Measurements from ENCODE around the gene BMPR1A. TPM values are rescaled to one million over a fixed set of nuclear protein-coding genes. Genes with fewer than 3 reads are reported as not detected.

The BMPR1A gene
- total RNA-seq, 1 donor = 3.3 TPM

DNA sequence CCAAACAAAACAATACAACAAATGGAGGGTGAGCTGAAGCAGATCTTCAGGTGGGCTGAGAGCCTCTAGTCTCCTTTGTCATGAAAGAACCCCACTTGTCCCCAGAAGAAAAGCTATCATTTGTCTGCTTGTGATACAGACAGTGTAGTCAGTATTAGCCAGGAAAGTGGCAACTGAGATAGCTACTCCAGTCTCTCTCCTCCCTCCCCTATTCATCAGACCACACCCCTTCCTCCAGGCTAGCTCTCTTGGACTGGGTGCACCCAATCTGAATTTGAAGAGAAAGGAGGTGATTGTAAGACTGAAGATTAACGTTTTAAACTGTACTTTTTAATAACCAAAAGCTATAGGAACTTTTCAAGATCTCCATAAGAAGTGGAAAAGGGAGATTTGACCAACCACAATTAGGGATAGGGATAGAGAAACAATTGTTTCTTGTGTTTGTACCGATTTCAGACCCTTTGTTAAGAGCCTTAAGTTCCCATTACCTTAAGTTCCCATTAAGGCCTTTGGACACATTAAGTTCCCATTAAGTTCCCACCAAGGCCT is 14.1 kb downstream of the BMPR1A start:
- no peaks in the 10 kb centered on the region for H3K9me3 ChIP-seq (ENCODE audit: low read depth, low read length)
- H3K27me3 ChIP-seq (ENCODE audit: insufficient read depth, low read length) = peaks cover 3% of the 10 kb centered on the region
- H3K4me3 ChIP-seq (ENCODE audit: low read length) = no peak overlapping the region
- H3K4me1 ChIP-seq (ENCODE audit: insufficient read depth, low read length) = no peaks in the 10 kb centered on the region

DNA sequence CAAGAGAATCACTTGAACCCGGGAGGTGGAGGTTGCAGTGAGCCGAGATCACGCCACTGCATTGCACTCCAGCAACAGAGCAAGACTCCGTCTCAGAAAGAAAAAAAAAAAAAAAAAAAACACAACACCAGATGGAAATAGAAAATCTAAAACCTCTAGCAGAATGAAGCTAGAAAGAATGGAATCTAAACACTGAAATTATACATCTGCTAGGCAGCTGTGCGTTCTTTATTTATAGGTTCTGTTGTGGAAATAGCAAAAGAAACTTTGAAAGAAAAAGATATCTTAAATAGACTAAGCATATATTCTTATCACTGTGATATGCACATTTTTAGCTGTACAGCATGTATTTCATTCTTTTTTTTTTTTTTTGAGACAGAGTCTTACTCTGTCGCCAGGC is 17.1 kb downstream of the BMPR1A start:
- H3K9me3 ChIP-seq (ENCODE audit: low read depth, low read length) = no peaks in the 10 kb centered on the region
- H3K4me1 ChIP-seq (ENCODE audit: insufficient read depth, low read length) = no peaks in the 10 kb centered on the region
- H3K4me3 ChIP-seq (ENCODE audit: low read length) = no peak overlapping the region
- no peaks in the 10 kb centered on the region for H3K27me3 ChIP-seq (ENCODE audit: insufficient read depth, low read length)

DNA sequence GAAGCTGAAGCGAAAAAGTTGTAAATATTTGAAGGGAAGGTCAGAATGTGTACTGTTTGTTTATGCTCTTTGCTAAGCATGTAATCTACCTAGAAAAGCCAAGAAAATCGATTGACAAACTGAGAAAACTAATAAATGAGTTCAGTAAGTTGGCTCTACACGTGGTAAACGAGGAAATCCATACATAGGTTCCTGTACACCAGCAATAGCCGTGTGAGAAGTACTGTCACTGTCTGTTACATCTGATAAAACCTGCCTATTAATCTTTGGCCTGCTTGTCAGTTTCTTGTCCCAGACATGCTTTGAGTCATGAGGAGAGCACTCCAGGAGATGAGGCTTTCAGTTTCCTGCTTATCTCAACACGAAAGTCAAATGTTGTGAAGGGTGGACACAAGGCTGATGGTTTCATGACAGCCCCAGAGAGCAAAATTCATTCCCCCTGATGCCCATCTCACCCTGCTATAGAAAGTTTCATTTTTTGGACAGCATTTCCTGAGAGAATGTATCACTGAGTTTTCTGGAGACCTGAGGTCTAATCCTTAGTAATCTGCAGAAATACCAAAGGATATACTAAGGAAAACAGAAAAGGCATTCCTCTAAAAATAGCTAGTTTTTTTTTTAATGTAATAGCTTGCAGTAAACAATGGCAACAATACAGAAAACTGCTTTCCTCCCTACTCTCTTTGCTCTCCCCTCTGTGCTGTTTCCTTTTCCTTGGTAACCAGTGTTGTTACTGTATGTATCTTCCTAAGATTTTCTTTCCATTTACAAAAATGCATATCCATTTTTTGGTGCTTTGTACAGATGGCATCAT is 18.8 kb downstream of the BMPR1A start:
- no peak overlapping the region for H3K4me3 ChIP-seq (ENCODE audit: low read length)
- H3K4me1 ChIP-seq (ENCODE audit: insufficient read depth, low read length) = no peaks in the 10 kb centered on the region
- no peaks in the 10 kb centered on the region for H3K27me3 ChIP-seq (ENCODE audit: insufficient read depth, low read length)
- H3K9me3 ChIP-seq (ENCODE audit: low read depth, low read length) = no peaks in the 10 kb centered on the region

DNA sequence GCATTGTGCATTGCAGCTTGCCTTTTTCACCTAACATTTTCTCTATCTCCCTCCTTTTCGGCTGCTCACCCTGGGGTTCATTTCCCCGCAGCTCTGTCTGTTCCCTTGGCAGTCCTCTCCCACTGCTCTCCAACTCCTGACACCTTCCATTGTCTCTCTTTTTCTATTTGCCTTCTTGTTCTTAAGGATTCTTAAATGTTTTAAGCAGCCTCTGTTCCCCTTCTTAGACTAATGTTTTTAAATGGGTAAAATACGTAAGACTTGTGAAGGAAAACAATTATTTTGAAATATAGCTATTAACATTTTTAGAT is 19.4 kb downstream of the BMPR1A start:
- Histone ChIP-seq H3K9me3 (ENCODE audit: low read depth, low read length) (no peaks in the 10 kb centered on the region), H3K27me3 (ENCODE audit: insufficient read depth, low read length) (no peaks in the 10 kb centered on the region), H3K4me1 (ENCODE audit: insufficient read depth, low read length) (no peaks in the 10 kb centered on the region), H3K4me3 (ENCODE audit: low read length) (no peak overlapping the region)

DNA sequence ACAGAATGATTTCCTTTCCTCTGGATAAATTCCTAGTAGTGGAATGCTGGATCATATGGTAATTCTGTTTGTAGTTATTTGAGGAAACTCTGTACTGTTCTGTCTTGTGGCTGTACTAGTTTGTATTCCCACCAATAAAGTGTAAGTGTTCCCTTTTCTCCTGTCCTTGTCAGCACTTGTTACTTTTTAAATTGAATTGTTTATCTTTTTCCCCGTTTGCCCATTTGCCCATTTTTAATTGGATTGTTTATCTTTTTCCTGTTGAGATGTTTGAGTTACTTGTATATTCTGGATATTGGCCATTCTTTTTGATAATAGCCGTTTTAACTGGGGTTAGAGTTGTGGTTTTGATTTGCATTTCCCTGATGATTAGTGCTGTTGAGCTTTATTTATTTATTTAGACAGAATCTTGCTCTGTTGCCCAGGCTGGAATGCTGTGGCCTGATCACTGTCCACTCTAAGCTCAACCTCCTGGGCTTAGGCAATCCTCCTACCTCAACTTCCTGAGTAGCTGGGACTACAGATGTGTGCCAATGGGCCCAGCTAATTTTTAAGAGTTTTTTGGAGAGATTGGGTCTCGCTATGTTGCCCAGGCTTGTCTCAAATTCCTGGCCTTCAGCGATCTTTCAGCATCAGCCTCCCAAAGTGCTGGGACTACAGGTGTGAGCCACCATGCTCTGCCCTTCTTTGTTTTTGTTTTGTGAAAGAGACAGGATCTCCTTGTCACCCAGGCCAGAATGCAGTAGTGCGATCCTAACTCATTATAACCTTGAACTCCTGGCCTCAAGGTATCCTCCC is 23.0 kb downstream of the BMPR1A start:
- Histone ChIP-seq H3K9me3 (ENCODE audit: low read depth, low read length) (no peaks in the 10 kb centered on the region), H3K4me3 (ENCODE audit: low read length) (no peak overlapping the region), H3K27me3 (ENCODE audit: insufficient read depth, low read length) (no peaks in the 10 kb centered on the region), H3K4me1 (ENCODE audit: insufficient read depth, low read length) (no peaks in the 10 kb centered on the region)

DNA sequence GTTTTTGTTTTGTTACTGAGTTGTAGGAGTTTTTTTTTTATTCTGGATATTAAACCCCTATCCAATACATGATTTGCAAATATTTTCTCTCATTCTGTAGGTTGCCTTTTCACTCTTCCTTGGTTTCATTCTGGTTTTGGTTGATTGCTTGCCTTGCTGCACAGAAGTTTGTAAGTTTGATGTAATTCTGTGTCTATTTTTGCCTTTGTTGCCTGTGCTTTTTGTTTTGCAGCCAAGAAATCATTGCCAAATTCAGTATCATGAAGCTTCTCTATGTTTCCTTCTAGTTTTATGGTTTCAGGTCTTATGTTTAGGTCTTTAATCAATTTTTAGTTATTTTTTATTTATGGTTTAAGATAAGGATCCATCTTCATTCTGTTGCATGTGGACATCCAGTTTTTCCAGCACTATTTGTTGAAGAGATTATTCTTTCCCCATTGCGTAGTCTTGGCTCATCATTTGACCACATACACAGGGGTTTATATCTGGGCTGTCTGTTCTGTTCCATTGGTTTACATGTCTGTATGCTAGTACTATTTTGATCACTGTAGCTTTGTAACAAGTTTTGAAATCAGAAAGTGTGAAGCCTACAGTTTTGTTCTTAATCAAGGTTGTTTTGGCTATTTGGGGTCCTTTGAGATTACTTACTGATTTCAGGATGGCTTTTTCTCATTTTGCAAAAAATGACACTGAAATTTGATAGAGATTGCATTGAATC is 26.4 kb downstream of the BMPR1A start:
- Histone ChIP-seq H3K27me3 (ENCODE audit: insufficient read depth, low read length) (no peaks in the 10 kb centered on the region), H3K4me3 (ENCODE audit: low read length) (no peak overlapping the region), H3K4me1 (ENCODE audit: insufficient read depth, low read length) (no peaks in the 10 kb centered on the region), H3K9me3 (ENCODE audit: low read depth, low read length) (no peaks in the 10 kb centered on the region)

DNA sequence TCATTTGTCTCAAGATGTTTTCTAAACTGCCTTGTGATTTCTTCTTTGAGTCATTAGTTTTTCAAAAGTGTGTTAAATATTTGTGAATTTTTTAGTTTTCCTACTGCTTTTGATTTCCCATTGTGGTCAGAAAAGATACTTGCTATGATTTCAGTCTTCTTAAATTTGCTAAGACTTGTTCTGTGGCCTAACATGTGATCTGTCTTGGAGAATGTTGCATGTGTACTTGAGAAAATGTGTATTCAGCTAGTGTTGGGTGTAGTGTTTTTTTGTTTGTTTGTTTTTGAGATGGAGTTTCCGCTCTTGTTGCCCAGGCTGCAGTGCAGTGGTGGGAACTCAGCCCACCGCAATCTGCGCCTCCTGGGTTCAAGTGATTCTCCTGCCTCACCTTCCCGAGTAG is 28.6 kb downstream of the BMPR1A start:
- Histone ChIP-seq H3K4me3 (ENCODE audit: low read length) (no peak overlapping the region), H3K9me3 (ENCODE audit: low read depth, low read length) (no peaks in the 10 kb centered on the region)

DNA sequence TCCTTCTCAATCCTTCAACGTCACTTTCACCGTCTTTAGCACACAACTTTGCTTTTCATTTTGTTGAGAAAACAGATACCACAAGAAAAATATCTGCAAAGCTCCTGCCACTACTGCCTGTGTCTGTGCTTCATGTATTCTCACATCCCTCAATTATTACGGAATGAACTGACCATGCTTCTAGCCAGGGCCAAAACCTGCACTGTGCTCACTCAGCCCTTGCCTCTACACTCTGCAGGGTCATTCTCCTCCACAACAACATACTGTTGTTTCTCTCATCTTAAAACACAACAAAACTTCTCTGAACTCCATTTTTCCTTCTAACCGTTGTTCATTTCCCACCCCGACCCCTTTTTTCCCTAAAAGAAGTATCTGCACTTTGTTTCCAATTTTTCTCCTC is 29.5 kb downstream of the BMPR1A start:
- no peak overlapping the region for H3K4me3 ChIP-seq (ENCODE audit: low read length)
- H3K27me3 ChIP-seq (ENCODE audit: insufficient read depth, low read length) = no peaks in the 10 kb centered on the region
- H3K9me3 ChIP-seq (ENCODE audit: low read depth, low read length) = no peaks in the 10 kb centered on the region
- H3K4me1 ChIP-seq (ENCODE audit: insufficient read depth, low read length) = no peaks in the 10 kb centered on the region

More for the DNA sequence above, 28.6 kb downstream of the BMPR1A start:
- no peaks in the 10 kb centered on the region for H3K4me1 ChIP-seq (ENCODE audit: insufficient read depth, low read length)
- H3K27me3 ChIP-seq (ENCODE audit: insufficient read depth, low read length) = no peaks in the 10 kb centered on the region

DNA sequence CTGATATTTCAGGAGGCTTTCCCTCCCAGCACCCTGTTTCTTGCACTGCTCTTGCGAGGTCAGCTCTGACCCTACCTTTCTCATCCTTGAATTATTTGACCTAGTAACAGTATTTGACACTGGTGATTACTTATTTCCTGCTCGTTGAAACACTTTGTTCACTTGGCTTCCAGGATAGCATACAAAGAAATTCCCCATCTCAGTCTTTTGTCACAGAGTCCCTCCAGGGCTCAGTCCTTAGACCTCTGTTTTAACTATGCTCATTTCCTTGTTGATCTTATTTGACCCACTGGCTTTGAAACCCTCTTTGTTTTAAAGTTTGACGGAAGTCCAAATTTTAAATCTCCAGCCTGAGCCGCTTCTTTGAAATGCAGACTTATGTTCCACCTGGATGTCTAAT is 29.9 kb downstream of the BMPR1A start:
- Histone ChIP-seq H3K27me3 (ENCODE audit: insufficient read depth, low read length) (no peaks in the 10 kb centered on the region), H3K9me3 (ENCODE audit: low read depth, low read length) (no peaks in the 10 kb centered on the region), H3K4me3 (ENCODE audit: low read length) (no peak overlapping the region), H3K4me1 (ENCODE audit: insufficient read depth, low read length) (no peaks in the 10 kb centered on the region)

DNA sequence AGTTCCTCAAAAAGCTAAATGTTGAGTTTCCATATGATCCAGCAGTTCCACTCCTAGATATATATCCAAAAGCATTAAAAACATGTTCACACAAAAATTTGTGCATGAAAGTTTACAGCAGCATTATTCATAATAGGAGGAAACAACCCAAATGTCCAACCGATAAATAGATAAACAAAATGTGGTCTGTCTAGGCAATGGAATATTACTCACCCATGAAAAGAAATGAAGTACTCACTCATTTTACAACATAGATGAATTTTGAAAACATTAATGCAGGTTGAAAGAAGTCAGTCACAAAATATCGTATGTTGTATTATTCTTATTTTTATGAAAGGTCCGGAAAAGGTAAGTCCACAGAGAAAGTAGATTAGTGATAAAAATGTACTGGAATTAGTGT is 34.0 kb downstream of the BMPR1A start:
- H3K4me1 ChIP-seq (ENCODE audit: insufficient read depth, low read length) = no peaks in the 10 kb centered on the region
- H3K27me3 ChIP-seq (ENCODE audit: insufficient read depth, low read length) = no peaks in the 10 kb centered on the region
- H3K9me3 ChIP-seq (ENCODE audit: low read depth, low read length) = no peaks in the 10 kb centered on the region
- H3K4me3 ChIP-seq (ENCODE audit: low read length) = no peak overlapping the region

DNA sequence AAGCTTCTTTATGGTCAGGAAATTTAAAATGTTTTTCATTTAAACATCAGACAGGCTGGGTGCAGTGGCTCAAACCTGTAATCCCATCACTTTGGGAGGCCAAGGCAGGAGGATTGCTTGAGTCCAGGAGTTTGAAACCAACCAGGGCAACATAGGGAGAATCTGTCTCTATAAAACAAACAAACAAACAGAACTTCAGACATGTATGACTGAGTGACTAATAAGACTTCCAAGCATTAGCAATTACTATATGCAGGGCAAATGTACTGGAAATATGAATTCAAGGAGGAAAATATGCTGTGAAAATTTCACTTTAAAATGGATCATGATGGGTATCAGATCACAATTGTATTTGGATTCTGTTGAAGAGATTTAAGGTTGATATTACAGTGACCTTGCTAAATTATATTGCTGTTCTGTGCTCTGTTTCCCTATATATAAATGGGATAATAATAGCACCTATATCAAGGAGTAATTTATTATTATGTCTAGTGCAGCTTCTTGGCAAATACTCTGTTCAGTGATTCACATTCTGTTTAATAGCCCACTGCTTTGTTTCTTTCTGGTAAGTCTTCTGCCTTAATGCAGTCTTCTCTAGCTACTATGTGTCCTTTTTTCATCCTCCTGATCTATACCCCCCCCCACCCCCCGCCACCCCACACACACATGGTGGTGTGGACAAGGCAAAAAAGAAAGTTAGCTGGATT is 36.2 kb downstream of the BMPR1A start:
- H3K27me3 ChIP-seq (ENCODE audit: insufficient read depth, low read length) = no peaks in the 10 kb centered on the region
- no peak overlapping the region for H3K4me3 ChIP-seq (ENCODE audit: low read length)
- no peaks in the 10 kb centered on the region for H3K9me3 ChIP-seq (ENCODE audit: low read depth, low read length)
- no peaks in the 10 kb centered on the region for H3K4me1 ChIP-seq (ENCODE audit: insufficient read depth, low read length)

DNA sequence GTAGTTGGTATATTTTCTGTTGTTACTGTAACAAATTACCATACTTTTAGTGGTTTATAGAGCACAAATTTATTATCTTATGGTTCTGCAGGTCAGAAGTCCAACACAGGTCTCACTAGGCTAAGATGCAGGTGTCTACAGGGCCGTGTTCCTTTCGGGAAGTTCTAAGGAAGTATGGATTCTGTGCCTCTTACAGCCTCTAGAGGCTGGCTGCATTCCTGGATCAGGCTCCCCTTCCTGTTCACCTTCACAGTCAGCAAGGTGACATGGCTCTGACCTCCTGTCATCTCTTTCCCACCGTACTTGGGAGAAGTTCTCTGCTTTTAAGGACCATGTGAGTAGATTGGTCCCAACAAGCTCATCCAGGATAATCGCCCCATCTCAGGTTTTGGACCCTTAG is 37.3 kb downstream of the BMPR1A start:
- Histone ChIP-seq H3K27me3 (ENCODE audit: insufficient read depth, low read length) (no peaks in the 10 kb centered on the region), H3K4me1 (ENCODE audit: insufficient read depth, low read length) (no peaks in the 10 kb centered on the region), H3K9me3 (ENCODE audit: low read depth, low read length) (no peaks in the 10 kb centered on the region), H3K4me3 (ENCODE audit: low read length) (no peak overlapping the region)

DNA sequence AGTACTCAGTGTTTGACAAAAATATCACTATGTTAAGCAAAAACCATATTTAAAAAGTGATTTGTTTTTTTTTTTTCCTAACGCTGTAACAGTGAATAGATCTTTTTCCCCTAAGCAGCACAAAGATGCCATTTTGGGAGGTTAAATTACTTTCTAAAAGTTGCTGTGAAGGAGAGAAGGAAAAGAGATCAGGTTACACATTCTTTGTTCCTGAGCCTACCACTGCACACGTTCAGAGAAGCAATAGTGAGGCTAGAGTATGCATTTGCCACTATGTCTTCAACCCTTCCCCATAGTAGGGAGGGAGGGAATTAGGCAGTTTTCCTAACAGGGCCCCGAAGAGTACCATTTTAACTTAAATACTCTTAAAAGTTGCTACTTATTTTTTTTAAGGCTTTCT is 38.9 kb downstream of the BMPR1A start:
- H3K4me1 ChIP-seq (ENCODE audit: insufficient read depth, low read length) = no peaks in the 10 kb centered on the region
- H3K9me3 ChIP-seq (ENCODE audit: low read depth, low read length) = no peaks in the 10 kb centered on the region
- no peak overlapping the region for H3K4me3 ChIP-seq (ENCODE audit: low read length)
- no peaks in the 10 kb centered on the region for H3K27me3 ChIP-seq (ENCODE audit: insufficient read depth, low read length)

DNA sequence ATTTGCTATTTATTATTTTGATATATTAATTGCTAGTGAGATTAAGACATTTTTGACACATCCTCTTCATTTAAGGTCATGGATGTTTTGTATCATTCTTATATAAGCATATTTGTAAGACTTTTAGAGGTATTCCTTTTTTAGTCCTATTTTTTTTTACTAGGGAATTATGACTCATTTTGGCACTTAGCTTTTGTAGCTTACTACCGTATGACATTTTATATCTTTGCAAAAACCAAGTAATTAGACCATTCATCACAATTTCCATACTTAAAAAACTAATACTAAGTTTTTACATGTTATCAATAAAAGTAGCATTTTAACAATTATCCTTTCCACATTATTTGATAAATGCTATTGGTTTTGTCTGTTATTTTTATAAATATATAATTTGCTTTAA is 41.6 kb downstream of the BMPR1A start:
- Histone ChIP-seq H3K9me3 (ENCODE audit: low read depth, low read length) (no peaks in the 10 kb centered on the region), H3K4me3 (ENCODE audit: low read length) (no peak overlapping the region), H3K27me3 (ENCODE audit: insufficient read depth, low read length) (no peaks in the 10 kb centered on the region), H3K4me1 (ENCODE audit: insufficient read depth, low read length) (no peaks in the 10 kb centered on the region)

DNA sequence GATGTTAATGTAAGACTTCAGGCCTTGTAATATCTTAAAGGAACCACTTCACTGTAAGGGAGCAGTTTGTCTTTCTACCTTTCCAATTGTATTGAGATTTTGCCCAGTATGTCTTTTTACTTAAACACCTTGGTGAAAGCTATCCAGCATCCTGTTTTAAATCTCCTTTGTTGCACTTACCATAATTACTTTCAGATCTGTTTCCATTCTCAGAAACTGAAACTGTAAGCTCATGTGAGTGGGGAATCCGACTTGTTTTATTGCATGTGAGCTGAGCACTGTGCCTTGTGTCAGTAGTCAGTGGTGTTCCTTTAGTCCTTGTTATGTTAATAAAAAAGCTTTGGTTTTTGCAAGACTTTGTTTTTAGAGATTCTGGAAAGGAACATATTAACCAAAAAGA is 42.2 kb downstream of the BMPR1A start:
- no peak overlapping the region for H3K4me3 ChIP-seq (ENCODE audit: low read length)
- H3K27me3 ChIP-seq (ENCODE audit: insufficient read depth, low read length) = no peaks in the 10 kb centered on the region
- no peaks in the 10 kb centered on the region for H3K4me1 ChIP-seq (ENCODE audit: insufficient read depth, low read length)
- H3K9me3 ChIP-seq (ENCODE audit: low read depth, low read length) = no peaks in the 10 kb centered on the region
